Breast epithelium (tissue), 3 donors: ENCODE measurements around the gene CDKL1.

Source experiments
- CTCF ChIP-seq, 3 donors: fragments of 450-650 bp; IDR thresholded peaks; one replicate each; pipeline ENCODE4 v1.5.1; 2016 to 2017; ENCODE audit warnings: antibody characterized with exemption in 3 of 3, mild to moderate bottlenecking in 3 of 3, moderate library complexity in 3 of 3
- POLR2A ChIP-seq: fragments of 450-650 bp; IDR thresholded peaks from one replicate; pipeline ENCODE4 v1.6.1; 2016; ENCODE audit warnings: antibody characterized with exemption, mild to moderate bottlenecking, moderate library complexity

DNA sequence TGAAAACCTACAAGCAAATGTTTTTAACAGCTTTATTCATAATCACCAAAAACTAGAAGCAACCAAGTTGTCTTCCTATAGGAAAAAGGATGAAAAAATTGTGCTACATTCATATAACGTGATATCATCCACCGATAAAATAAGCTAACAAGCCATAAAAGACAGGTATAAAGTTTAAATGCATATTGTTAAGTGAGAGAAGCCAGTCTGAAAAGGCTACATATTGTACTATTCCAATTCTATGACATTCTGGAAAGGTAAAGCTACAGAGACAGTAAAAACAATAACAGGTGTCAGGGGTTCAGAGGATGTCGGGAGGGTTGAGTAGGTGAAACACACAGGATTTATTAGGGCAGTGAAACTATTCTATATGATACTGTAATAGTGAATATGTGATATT lies 22.7 kb downstream of the CDKL1 start:
- no peak for TF ChIP-seq CTCF (IDR thresholded peaks at IDR 0.05)
- no peak for TF ChIP-seq POLR2A
